Measurements from ENCODE around the gene PCDHGC5. TPM values are rescaled to one million over a fixed set of nuclear protein-coding genes. Genes with fewer than 3 reads are reported as not detected.

The PCDHGC5 gene
- total RNA-seq, 3 donors from 2014 or later: 0.61 to 2.6 (median 0.89) TPM

- Histone ChIP-seq H3K36me3 (ENCODE audit: low read depth) (no peaks in the 10 kb centered on the region), H3K9me3 (no peaks in the 10 kb centered on the region), H3K4me3 (no peak overlapping the region), H3K4me1 (ENCODE audit: low read depth) (peaks cover 3% of the 10 kb centered on the region)
- ATAC-seq: no peak
- intact Hi-C loops (cut with DNase I, micrococcal nuclease): no loop called here
- TF ChIP-seq CTCF (IDR thresholded peaks at IDR 0.05): no peak
- DNase-seq: no peak
Observed at GRCh38 chr5:141491323-141492167, 2.7 kb downstream of the PCDHGC5 start.

GRCh38 chr5:141492168-141492885, 3.4 kb downstream of the PCDHGC5 start:
- Histone ChIP-seq H3K4me3 (no peak overlapping the region), H3K36me3 (ENCODE audit: low read depth) (no peaks in the 10 kb centered on the region), H3K4me1 (ENCODE audit: low read depth) (peaks cover 3% of the 10 kb centered on the region), H3K9me3 (no peaks in the 10 kb centered on the region)
- DNase-seq (no peak), ATAC-seq (no peak)
- intact Hi-C loops (cut with DNase I, micrococcal nuclease): no loop called here
- TF ChIP-seq CTCF (IDR thresholded peaks at IDR 0.05): no peak

- intact Hi-C loops (cut with DNase I, micrococcal nuclease): no loop called here
- Histone ChIP-seq H3K36me3 (ENCODE audit: low read depth) (no peaks in the 10 kb centered on the region), H3K4me3 (no peak overlapping the region), H3K9me3 (no peaks in the 10 kb centered on the region), H3K4me1 (ENCODE audit: low read depth) (peaks cover 3% of the 10 kb centered on the region)
- no peak for TF ChIP-seq CTCF (IDR thresholded peaks at IDR 0.05)
- ATAC-seq (no peak), DNase-seq (no peak)
Observed at GRCh38 chr5:141493500-141494422, 4.9 kb downstream of the PCDHGC5 start.

- TF ChIP-seq CTCF (IDR thresholded peaks at IDR 0.05): no peak
- Histone ChIP-seq H3K4me3 (no peak overlapping the region), H3K9me3 (no peaks in the 10 kb centered on the region), H3K4me1 (ENCODE audit: low read depth) (peaks cover 3% of the 10 kb centered on the region), H3K36me3 (ENCODE audit: low read depth) (no peaks in the 10 kb centered on the region)
- intact Hi-C loops (cut with DNase I, micrococcal nuclease): no loop called here
- no peak for DNase-seq
- no peak for ATAC-seq
Observed at GRCh38 chr5:141494761-141495452, 6.0 kb downstream of the PCDHGC5 start.

- DNase-seq (no peak), ATAC-seq (no peak)
- peaks cover 3% of the 10 kb centered on the region for H3K4me1 ChIP-seq (ENCODE audit: low read depth)
- intact Hi-C loops (cut with DNase I, micrococcal nuclease): no loop called here
- H3K36me3 ChIP-seq (ENCODE audit: low read depth): no peaks in the 10 kb centered on the region
- TF ChIP-seq CTCF (IDR thresholded peaks at IDR 0.05): no peak
- no peak overlapping the region for H3K4me3 ChIP-seq
- H3K9me3 ChIP-seq: no peaks in the 10 kb centered on the region
Observed at GRCh38 chr5:141495453-141495811, 6.6 kb downstream of the PCDHGC5 start.
